HTERT RPE-1 (cell line): ENCODE measurements around the gene MED29.

Experiments
- in situ Hi-C: fragments of 300-500 bp; cut with MboI; formaldehyde crosslinking; loops from 4 replicates; pipeline ENCODE4 v1.14.3; 2020; ENCODE audit warnings: low sequenced_read_pairs

MED29 gene, protein sequence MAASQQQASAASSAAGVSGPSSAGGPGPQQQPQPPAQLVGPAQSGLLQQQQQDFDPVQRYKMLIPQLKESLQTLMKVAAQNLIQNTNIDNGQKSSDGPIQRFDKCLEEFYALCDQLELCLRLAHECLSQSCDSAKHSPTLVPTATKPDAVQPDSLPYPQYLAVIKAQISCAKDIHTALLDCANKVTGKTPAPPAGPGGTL

DNA sequence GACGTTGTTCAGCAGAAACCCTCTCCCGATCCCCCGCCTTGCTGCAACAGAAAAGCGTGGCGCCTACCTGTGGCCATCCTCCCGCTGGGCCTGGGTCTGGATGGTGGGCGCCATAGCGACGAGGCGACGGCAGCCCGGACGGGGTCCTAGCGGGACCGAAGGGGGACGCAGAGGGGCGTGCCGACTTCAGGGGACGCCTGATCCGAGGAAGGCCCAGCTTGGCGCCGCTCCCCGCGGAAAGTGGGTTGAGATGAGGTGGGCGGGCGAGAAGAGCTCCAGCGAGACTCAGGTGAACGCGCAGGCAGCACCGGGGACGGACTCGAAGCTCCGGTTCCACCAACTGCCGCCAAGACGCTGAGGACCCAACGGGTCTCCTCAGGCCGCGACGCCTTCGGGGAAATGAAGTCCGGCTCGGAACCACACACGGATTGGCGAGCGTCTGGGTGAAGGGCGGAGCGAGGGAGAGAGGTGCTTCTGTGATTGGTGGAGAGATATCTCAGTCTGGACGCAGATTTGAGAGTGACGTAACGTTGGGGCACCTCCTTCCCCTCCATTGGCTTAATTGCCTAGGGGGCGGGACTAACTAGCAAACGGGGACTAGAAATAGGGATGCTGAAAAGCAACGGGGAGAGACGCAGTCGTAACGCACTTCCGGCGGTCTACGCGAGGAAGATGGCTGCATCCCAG lies at the start of gene MED29, which contains the start of gene PAF1:
Gene MED29 (plus strand): TSS at position 628 of the 687 bp plus-strand sequence. CDS start 45 bp downstream, at position 673.
Gene PAF1 (minus strand): TSS at position 356 of the 687 bp plus-strand sequence. CDS start 242 bp downstream, at position 114.
- in situ Hi-C loops = no loop called here

DNA sequence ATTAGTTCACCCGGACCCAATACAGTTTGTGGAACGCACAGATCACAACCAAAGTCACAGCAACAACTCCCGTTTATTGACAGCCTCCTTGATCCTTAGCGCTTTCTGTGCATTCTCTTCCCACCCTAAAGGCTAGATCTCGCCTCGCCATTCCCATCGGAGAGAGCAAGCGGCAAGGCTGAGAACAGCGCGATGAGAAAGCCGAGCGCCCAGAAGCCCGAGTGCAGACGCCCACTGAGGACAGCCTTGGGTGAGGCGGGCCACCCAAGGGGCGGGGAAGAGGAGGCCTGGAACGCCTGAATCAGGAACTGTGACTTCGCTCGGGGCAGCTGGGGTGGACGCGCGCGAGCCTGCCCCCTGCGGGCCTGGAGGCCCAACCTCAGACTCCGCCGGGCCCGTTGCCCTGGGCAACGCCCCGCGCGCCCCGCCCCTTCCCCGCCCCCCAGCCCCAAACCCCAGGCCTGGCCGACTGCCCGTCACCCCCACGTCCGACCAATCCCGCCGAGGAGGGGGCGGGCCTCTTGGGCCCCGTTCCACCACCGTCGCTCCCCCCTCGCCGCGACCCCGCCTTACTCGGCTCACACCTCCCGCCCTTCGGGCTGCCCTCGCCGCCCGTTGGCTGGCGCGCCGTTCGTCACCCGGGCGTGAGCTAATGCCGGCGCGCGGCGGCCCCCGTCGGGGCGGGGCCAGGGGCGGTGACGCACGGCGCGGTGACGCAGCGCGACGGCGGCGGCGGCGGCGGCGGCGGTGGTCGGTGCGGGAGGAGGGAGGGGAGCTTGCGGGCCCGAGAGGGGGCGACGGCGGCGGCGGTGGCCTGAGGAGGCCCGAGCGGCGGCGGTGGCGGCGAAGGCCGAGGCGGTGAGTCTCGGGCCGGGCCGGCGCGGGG lies 49.2 kb upstream of the MED29 start, which contains the start of gene SAMD4B:
Gene SAMD4B (plus strand): TSS at position 703 of the 886 bp plus-strand sequence. CDS start 14,473 bp downstream, outside the sequence.
- in situ Hi-C loops = no loop called here

DNA sequence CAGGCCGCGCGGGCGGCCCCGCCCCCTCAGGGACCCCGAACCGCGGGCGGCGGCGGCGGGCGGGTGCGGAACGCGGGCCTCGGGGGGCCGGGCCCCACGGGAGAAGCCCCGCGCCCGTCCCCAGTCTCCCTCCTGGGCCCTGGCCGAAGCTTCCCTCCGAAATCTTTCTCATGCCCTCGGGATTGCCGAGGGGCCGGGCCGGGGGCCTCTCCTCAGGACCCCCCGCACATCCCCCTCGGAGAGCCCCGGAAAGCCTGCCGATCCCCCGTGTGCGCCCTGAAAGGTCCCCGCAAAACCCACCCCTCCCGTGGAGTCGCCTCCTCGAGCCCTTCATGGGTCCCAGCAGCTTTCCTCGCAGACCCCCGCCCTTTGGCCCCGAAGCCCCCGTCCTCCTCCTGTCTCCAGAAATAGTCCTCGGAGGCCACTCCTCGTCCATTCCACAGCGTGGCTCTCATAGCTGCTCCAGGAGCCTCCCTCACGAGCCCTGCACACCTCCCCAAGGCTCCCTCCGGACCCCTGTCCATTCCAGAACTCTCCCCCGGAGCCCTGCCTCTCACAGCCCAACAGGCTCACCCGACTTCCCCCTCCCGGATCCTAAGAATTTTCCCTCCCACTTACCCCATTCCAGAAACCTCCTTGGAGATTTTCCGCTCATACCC lies 48.4 kb upstream of the MED29 start:
- in situ Hi-C loops = no loop called here

DNA sequence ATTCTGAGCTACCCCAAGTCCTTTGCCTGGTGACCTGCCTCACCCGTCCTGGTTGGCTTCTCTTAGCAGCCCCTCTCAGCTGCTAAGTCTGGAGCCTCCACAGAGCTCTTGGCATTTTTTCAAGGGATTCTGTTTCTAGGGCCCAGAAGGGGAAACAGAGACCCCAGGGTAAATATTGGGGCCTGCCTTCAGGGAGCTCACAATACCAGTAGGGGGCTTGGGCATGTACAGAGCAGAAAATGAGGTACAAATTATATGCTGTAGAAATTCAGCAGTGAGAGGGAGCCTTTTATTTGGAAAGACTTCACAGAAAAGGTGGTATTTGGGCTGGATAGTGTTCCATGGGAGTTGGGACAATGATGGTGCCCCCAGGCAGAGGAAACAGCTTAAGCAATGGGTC lies 45.2 kb upstream of the MED29 start:
- in situ Hi-C loops = no loop called here

DNA sequence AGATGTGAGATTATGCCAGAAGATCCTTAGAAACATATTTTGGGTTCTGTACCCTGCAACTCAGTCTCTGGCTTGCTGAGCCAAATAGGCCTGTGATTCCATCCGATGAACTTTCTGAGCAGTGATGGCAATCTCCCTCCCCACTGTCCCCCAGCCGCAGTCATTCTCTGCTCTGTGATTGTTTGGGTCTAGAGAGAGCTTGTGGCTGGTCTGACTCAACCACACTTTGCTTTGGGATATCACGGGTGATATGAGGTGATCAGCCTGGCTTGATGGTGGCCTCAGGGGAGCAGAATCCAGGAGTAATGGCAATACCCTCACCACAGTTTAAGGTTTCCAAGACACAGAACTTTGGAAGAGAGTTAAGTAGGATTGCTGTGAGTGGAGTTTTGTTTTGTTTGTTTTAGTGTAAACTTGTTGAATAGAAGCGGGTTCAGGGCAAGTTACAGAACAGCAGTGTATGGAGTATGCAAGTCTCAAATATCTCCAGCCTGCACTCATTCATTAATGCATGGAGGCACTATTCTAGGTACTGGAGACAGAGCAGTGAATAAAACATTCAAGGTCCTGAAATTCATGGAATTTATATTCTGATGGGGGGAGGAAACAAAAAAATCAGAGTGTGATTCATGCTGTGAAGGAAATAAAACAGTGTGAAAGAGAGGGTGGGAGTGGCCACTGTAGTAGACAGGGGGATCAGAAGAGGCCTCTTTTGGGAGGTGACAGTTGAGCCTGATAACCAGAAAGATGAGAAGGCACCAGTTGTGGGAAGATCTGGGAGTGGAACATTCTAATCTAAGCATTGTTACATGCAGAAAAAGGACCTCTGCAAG lies 43.6 kb upstream of the MED29 start:
- in situ Hi-C loops = no loop called here

DNA sequence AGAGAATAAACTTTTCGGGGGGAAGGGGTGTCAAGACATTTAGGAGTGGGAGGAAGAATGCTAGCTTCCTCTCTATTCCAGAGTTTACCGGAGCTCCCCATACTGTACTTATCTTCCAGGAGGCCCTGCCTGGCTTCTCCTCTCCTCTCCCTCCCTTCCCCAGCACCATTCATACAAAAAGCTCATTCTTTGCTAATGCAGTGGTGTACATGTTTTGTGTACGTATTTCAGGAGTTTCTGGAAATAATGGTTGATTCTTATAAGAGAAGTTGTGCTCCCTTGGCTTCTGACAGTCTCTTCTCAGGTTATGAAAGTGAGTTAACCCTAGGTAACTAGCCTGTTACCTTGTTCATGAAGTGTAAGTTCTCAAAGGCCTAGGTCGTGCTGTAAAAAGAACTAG lies 41.9 kb upstream of the MED29 start:
- in situ Hi-C loops = no loop called here

DNA sequence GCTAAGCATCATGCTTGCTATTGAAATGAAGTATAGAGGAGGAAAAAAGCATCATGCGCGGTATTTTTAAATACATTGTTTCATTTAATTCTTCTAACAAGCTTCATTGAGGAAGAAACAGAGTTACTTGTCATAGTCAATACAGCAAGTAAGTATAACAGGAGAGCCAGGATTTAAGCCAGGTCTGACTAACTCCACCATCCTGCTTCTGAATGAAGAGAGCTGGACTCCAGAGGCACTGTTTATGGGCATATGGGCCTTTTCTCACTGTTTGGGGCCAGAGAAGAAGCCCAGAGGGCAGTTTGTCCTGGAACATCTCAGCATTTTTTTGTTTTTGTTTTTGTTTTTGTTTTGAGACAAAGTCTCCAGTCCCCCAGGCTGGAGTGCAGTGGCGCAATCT lies 41.0 kb upstream of the MED29 start:
- in situ Hi-C loops = no loop called here

DNA sequence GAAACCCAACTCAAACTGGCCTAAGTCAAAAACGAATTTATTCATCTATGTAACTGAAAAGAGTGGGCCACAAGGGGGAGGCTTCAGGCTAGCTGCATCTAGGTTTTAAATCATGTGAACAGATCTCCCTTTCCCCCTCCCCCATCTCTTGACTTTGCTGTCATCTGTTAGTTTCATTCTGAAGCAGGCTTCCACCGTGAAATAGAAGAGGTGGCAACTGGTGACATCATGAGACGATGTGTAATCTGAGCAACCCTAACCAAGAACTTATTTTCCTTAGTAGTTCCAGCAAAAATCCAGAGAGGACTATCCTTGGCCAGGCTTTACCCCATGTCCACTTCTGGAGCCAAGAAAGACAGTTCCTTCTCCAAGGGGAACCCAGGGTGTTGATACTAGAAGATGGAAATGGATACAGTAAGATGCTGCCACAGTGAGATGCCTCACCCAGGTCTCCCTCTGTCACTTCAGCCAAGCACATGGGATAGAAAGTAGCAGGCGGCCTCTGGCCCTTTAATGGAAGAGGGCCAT lies 39.6 kb upstream of the MED29 start:
- in situ Hi-C loops = no loop called here

DNA sequence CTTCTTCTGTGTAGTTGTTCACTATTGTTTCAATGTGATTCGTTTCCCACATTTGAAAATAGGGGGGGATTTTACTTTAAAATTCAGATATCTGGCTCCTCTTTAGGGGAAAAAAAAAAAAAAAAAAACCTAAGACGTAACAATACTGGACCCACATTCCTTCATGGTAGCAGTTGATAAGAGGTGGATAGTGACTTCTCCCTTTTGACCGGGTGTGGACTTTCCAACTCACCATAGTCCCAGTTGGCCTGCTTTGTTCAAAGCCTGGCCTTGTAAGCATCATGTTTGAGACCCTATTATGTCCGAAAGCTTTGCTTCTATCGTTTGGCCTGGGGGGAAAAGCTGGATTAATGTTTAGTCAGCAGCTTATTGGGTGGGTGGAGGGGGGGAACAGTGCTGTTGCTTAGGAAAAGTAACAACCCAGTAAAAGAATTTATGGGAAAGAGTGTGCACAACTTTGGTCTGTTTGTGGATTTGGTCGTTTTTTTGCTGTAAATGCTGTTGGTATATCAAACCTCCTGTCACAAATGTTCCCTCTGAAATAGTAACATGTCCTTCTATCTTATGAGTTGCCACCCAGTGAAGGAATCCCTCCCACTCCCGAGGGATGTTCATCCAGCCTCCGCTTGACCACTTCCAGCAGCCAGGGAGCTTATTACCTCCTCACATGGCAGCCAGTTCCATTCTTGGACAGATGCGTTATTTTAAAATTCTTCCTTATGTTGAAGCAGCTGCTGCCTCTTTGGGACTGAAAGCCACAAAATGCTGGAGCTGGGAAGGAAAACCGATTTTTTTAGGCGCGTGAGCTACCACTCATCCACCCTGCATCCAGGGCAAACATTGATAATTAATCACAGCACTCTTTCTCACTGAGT lies 38.6 kb upstream of the MED29 start:
- in situ Hi-C loops = no loop called here

DNA sequence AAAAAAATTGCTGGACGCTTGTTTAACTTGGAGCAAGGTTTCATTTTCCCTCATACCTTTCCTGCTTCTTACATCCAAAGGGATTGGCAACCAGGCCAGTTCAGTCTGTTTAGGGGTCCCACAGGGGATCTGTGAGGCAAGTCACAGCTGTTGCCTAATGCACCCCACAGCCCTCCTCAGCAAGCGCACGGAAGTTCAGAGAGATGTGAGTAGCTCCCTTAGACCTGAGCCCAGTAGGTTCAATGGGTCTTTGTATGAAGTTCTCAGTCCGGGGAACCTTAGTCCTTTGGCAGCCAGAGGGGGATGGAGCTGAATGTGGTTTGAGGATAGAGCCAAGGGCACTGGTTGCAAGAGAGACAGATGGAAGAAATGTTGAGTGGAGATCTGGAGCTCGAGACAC lies 35.9 kb upstream of the MED29 start:
- in situ Hi-C loops = no loop called here

DNA sequence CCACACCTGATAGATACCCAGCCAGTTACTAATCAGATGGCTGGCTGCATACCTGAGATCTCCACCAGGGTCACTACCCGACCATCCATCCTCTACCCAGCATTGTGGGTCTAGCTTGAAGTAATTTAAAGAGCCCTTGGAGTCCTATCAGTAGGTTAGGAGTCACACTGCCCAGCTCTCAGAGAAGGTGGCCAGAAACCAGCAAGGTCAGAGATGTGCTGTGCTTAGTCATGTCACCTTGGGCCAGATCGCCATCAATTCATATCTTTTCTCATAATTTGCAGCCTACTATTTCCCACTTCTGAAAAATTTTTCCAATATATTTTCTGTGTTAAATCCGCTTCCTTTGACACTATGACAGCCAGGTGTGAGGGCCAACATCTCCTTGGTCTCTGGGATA lies 35.1 kb upstream of the MED29 start:
- in situ Hi-C loops = no loop called here

DNA sequence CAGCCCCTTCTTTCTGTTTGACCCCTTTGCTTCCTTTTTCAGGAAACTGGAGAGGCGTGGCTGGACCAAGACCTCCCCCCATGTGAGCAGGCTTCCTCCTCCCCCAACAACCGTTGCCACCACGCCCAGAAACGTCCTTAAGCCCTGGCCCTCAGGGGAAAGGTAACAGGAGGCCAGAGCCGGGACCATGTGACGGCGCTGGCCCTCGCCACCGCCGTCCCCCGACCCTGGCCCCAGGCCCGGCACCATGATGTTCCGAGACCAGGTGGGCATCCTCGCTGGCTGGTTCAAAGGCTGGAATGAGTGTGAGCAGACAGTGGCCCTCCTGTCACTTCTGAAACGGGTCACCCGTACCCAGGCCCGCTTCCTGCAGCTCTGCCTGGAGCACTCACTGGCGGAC lies 34.5 kb upstream of the MED29 start:
- in situ Hi-C loops = no loop called here

DNA sequence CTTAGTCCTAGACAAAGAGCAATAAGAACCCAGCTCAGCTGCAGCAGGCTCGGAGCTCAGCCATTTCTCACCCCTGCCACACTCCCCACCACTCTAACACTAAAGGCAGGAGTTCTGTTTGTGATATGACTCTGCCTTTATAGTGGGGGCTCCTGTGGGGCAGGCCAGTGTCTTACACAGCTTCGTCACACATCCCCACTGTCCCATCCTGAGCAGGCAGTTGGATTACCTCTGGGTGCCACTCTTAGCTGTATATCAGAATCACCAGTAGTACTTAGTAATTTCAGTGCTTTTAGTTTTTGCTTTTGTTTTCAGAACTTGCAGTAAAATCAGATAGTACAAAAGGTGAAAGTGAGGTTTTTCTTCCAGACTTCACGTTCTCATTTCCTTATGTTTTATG lies 32.2 kb upstream of the MED29 start:
- in situ Hi-C loops = no loop called here

DNA sequence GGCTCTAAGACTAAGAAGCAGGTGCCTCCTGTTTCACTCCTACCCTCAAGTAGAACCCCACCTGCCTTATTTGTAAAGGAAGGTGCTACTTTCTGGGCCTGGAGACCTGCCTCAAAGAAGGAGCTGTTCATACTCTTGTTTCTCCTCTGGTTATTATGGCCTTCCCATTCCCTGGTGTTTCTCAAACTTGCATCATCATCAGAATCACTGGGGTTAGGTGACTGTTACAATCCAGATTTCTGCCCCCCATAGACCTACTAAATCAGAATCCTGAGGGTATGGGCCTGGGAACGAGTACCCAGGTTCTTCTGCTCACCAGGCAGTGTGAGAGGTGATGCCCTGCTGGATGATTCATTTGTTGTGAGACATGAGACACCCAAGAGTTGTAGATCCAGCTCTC lies 30.6 kb upstream of the MED29 start:
- in situ Hi-C loops = no loop called here

DNA sequence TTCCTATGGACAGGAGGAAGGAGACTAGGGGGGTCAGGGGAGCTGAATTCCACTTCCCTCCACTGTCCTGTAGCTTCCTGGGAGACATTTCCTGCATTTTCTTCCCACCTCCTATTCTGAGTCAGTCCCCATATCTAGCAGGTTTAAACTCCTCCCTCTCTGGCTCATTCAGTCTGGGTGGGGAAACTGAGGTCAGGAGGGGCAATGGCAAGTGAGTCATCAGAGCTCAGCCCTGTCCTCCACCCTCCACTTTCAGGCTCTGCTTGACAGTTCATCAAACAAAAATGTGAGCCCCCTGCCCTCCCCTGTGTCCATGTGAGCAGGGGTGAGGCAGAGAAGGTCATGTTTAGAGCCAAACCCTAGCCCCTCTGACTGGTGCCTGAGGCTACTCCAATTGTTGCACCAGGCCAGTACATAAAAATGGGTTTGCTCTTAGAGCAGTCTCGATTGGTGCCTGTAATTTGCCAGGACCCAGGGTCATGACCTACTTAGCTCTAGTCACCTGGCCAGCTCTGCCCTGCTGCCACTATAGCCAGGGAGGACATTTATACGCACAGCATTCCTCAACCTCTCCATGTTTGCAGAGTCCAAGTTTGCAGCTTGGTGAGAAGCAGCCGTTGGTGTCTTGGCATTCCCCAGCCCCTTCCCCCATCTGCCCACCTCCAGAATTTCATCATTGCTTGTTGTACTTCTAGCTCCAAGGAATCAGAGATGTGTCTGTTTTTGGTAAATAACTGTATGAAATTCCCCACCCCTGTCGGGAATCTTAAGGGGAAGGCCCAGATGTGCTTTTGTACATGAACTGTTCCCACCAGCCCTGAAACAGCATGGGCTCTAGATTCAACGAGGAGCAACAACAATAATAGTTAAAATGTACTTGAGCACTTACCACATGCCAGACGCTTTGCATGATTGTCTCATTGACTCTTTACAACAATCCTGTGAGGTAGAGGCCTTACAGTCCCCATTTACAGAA lies 28.2 kb upstream of the MED29 start:
- in situ Hi-C loops = no loop called here

DNA sequence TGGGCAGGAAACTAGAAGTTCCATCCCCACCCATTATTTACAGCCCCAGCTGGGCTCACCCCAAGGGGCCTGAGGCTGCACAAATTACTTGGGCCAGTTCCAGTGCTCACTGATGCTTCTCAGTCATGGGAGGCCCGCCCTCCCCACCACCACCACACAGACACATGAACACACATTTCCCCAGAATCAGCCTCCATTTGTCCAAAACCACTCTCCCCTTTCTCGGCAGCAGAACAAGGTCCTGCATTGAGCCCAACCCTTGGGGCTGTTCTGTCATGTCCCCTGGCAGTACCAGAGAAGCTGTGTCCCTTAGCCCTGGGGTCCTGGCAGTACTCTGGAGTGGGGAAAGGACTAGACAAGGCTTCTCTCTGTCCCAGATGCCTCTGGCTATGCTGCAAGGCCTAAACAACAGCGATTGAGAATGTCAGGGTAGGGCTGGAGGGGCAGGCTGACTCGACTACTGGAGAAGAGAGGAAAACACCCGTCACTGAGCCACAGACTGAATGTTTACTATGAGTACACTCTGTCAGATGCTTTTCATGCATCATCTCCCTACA lies 27.2 kb upstream of the MED29 start:
- in situ Hi-C loops = no loop called here

DNA sequence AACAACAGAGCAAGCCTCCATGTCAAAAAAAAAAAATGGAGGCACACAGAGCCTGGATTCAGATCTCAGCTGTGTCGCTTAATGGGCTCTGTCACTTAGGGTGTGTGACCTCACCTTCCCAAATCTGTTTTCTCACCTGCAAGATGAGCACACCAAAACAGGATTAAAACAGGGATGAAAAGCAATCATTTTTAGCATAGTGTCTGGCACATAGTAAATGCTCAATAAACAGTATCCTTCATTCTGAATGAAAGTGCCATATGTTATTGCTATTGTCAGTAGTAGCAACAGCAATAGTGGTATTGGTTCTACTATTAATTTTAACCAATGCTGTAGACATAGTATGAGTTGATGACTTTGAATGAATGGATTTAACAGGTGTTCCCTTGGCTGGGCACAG lies 25.6 kb upstream of the MED29 start:
- in situ Hi-C loops = no loop called here
